Measurements from ENCODE around the gene TMEM44.

TMEM44 gene

DNA sequence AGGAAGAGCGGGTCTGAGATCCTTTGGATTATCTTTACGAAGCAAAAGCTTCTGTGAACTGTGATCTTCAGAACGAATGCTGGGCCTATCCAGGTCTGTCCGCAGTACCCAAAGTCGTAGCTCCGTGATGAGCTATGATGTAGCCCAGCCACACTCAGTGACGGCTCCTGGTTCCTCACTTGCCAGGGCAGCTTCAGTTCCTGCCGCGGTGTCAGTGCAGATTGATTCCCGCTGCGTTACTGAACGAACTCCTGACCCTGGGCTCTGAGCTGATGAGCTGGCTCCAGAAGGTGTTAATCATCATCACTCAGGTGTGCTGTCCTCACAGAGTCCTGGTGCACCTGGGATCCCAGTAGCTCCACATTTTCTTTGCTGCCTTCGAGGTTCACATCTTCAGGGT lies 45.0 kb downstream of the TMEM44 start (continued):
- TF ChIP-seq, protein P1, sequence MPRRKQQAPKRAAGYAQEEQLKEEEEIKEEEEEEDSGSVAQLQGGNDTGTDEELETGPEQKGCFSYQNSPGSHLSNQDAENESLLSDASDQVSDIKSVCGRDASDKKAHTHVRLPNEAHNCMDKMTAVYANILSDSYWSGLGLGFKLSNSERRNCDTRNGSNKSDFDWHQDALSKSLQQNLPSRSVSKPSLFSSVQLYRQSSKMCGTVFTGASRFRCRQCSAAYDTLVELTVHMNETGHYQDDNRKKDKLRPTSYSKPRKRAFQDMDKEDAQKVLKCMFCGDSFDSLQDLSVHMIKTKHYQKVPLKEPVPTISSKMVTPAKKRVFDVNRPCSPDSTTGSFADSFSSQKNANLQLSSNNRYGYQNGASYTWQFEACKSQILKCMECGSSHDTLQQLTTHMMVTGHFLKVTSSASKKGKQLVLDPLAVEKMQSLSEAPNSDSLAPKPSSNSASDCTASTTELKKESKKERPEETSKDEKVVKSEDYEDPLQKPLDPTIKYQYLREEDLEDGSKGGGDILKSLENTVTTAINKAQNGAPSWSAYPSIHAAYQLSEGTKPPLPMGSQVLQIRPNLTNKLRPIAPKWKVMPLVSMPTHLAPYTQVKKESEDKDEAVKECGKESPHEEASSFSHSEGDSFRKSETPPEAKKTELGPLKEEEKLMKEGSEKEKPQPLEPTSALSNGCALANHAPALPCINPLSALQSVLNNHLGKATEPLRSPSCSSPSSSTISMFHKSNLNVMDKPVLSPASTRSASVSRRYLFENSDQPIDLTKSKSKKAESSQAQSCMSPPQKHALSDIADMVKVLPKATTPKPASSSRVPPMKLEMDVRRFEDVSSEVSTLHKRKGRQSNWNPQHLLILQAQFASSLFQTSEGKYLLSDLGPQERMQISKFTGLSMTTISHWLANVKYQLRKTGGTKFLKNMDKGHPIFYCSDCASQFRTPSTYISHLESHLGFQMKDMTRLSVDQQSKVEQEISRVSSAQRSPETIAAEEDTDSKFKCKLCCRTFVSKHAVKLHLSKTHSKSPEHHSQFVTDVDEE (CRISPR knock-in tag; IDR thresholded peaks at IDR 0.05) = no peak
- TF ChIP-seq, protein P2, sequence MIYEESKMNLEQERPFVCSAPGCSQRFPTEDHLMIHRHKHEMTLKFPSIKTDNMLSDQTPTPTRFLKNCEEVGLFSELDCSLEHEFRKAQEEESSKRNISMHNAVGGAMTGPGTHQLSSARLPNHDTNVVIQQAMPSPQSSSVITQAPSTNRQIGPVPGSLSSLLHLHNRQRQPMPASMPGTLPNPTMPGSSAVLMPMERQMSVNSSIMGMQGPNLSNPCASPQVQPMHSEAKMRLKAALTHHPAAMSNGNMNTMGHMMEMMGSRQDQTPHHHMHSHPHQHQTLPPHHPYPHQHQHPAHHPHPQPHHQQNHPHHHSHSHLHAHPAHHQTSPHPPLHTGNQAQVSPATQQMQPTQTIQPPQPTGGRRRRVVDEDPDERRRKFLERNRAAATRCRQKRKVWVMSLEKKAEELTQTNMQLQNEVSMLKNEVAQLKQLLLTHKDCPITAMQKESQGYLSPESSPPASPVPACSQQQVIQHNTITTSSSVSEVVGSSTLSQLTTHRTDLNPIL (CRISPR knock-in tag; IDR thresholded peaks at IDR 0.05; ENCODE audit: low read depth) = no peak
- TF ChIP-seq, protein P3, sequence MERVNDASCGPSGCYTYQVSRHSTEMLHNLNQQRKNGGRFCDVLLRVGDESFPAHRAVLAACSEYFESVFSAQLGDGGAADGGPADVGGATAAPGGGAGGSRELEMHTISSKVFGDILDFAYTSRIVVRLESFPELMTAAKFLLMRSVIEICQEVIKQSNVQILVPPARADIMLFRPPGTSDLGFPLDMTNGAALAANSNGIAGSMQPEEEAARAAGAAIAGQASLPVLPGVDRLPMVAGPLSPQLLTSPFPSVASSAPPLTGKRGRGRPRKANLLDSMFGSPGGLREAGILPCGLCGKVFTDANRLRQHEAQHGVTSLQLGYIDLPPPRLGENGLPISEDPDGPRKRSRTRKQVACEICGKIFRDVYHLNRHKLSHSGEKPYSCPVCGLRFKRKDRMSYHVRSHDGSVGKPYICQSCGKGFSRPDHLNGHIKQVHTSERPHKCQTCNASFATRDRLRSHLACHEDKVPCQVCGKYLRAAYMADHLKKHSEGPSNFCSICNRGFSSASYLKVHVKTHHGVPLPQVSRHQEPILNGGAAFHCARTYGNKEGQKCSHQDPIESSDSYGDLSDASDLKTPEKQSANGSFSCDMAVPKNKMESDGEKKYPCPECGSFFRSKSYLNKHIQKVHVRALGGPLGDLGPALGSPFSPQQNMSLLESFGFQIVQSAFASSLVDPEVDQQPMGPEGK (CRISPR knock-in tag; IDR thresholded peaks at IDR 0.05; ENCODE audit: borderline replicate concordance) = no peak
- TF ChIP-seq ZC3H10 (CRISPR knock-in tag; IDR thresholded peaks at IDR 0.05) = no peak

DNA sequence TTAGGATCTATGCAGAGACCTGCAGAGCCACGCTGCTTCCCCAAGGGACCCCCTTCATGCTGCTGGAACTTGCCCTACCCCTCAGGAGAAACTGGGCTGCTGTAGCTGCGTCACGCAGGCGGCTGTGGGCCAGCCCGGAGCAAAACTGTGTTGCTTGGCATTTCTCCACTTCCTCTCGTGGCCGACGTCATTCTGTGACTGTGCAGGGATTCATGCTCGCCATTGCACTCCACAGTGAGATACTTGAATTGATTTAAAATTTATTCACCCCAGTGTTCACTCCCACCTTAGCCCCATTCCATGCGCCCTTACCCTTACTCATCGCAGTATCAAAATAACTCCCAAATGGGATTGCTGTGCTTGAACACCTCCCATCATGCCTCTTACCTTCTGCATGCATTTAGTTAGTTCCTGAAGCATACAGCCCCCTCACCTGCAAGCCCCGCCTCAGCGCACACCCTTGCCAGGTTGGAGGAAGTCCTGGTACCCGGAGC lies 45.7 kb downstream of the TMEM44 start:
- ATAC-seq = no peak
- TF ChIP-seq TOX (CRISPR knock-in tag; IDR thresholded peaks at IDR 0.05; ENCODE audit: borderline replicate concordance) (no peak), CSDC2 (CRISPR knock-in tag; IDR thresholded peaks at IDR 0.05) (no peak), RARB (CRISPR knock-in tag; IDR thresholded peaks at IDR 0.05) (no peak), BACH2 (CRISPR knock-in tag; IDR thresholded peaks at IDR 0.05; ENCODE audit: borderline replicate concordance) (no peak), ZFP3 (CRISPR knock-in tag; IDR thresholded peaks at IDR 0.05) (no peak), OSR1 (CRISPR knock-in tag; IDR thresholded peaks at IDR 0.05) (no peak), ZFP30 (CRISPR knock-in tag; IDR thresholded peaks at IDR 0.05) (no peak), ZNF8 (CRISPR knock-in tag; IDR thresholded peaks at IDR 0.05) (no peak), ESRRG (CRISPR knock-in tag; IDR thresholded peaks at IDR 0.05) (no peak), GLIS3 (CRISPR knock-in tag; IDR thresholded peaks at IDR 0.05) (no peak), PPARA (CRISPR knock-in tag; IDR thresholded peaks at IDR 0.05; ENCODE audit: borderline replicate concordance) (no peak), ZNF70 (CRISPR knock-in tag; IDR thresholded peaks at IDR 0.05) (no peak), ZNF565 (CRISPR knock-in tag; conservative IDR thresholded peaks at IDR 0.05; ENCODE audit: low read depth) (no peak), SNAI2 (CRISPR knock-in tag; IDR thresholded peaks at IDR 0.05) (no peak)
- TF ChIP-seq, protein P3 (CRISPR knock-in tag; IDR thresholded peaks at IDR 0.05; ENCODE audit: borderline replicate concordance) = no peak
- TF ChIP-seq, protein P4, sequence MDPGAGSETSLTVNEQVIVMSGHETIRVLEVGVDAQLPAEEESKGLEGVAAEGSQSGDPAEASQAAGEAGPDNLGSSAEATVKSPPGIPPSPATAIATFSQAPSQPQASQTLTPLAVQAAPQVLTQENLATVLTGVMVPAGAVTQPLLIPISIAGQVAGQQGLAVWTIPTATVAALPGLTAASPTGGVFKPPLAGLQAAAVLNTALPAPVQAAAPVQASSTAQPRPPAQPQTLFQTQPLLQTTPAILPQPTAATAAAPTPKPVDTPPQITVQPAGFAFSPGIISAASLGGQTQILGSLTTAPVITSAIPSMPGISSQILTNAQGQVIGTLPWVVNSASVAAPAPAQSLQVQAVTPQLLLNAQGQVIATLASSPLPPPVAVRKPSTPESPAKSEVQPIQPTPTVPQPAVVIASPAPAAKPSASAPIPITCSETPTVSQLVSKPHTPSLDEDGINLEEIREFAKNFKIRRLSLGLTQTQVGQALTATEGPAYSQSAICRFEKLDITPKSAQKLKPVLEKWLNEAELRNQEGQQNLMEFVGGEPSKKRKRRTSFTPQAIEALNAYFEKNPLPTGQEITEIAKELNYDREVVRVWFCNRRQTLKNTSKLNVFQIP (CRISPR knock-in tag; IDR thresholded peaks at IDR 0.05; ENCODE audit: borderline replicate concordance, low read depth) = no peak
- TF ChIP-seq, protein P1 (CRISPR knock-in tag; IDR thresholded peaks at IDR 0.05) = no peak
- TF ChIP-seq, protein P2 (CRISPR knock-in tag; IDR thresholded peaks at IDR 0.05; ENCODE audit: low read depth) = no peak

Measured in SK-N-SH treated with all-trans-retinoic acid at 6 μM for 48 hours (cell line).